MM.1S (cell line): Measurements from ENCODE around the gene TBC1D7.

Source experiments
- CTCF ChIP-seq: fragments of 300-600 bp; sonication (generic); IDR thresholded peaks from 2 replicates; pipeline ENCODE4 v1.5.1; 2016; ENCODE audit warnings: antibody characterized with exemption, low read length, mixed read lengths
- EZH2 ChIP-seq: fragments of 300-600 bp; sonication (generic); optimal IDR thresholded peaks from 2 replicates; pipeline ENCODE3; 2017; ENCODE audit warnings: low read depth, mild to moderate bottlenecking, antibody characterized with exemption, low read length, mixed read lengths
- EZH2phosphoT487 ChIP-seq: fragments of 300-600 bp; sonication (generic); IDR thresholded peaks from 2 replicates; pipeline ENCODE4 v1.6.1; 2018; ENCODE audit warnings: antibody characterized with exemption, low read length

- TF ChIP-seq CTCF: no peak
- TF ChIP-seq EZH2: no peak
- TF ChIP-seq EZH2phosphoT487: no peak
These were observed 654 bp downstream of the TBC1D7 start for GRCh38 chr6:13327691-13328075.
